PC-9 (cell line): ENCODE measurements around the gene NME7. TPM values are rescaled to one million over a fixed set of nuclear protein-coding genes. Genes with fewer than 3 reads are reported as not detected.

Experiments used
- BruUV-seq: library from RNA; stranded (reverse); fragments of 400-500 nt; replicated peaks from 2 replicates; lab custom pipeline; 2021; lab: Mats Ljungman, UMichigan
- CTCF ChIA-PET: fragments of 300-600 bp; sonication (Branson Sonifier 250); formaldehyde crosslinking; loops from one replicate; lab custom pipeline; 2022; ENCODE audit warnings: antibody characterized with exemption; lab: Charles Lee
- POLR2A ChIA-PET: fragments of 300-600 bp; sonication (Branson Sonifier 250); formaldehyde crosslinking; loops from one replicate; lab custom pipeline; 2022; ENCODE audit warnings: antibody characterized with exemption; ENCODE audit not compliant: unreplicated experiment; lab: Charles Lee
- DNase-seq, 2 experiments: peaks; one replicate each; pipeline versions ENCODE4 v3.0.0 to v3.0.0-alpha.2; 2015 to 2022; ENCODE audit warnings: mixed read lengths in 1 of 2
- H2AFZ ChIP-seq: fragments of 200-600 bp; sonication (generic); 2 replicates; pipeline ENCODE4 v1.8.1; 2017; ENCODE audit warnings: antibody characterized with exemption
- H3F3A ChIP-seq: fragments of 200-600 bp; sonication (generic); 2 replicates; pipeline ENCODE4 v1.8.1; 2017; ENCODE audit warnings: antibody characterized with exemption, mild to moderate bottlenecking, low read depth; ENCODE audit not compliant: insufficient read depth
- H3K27ac ChIP-seq: fragments of 200-600 bp; sonication (generic); 2 replicates; pipeline ENCODE4 v1.6.1; 2016; ENCODE audit warnings: mixed run types
- H3K27me3 ChIP-seq: fragments of 200-600 bp; sonication (generic); 2 replicates; pipeline ENCODE4 v1.6.1; 2016; ENCODE audit warnings: low read depth, mixed run types; ENCODE audit not compliant: insufficient read depth
- H3K36me3 ChIP-seq: fragments of 200-600 bp; sonication (generic); 2 replicates; pipeline ENCODE4 v1.6.1; 2016; ENCODE audit warnings: low read depth, mixed run types
- H3K4me1 ChIP-seq: fragments of 200-600 bp; sonication (generic); replicated peaks from 2 replicates; pipeline ENCODE4 v1.6.1; 2016; ENCODE audit warnings: mixed run types; ENCODE audit not compliant: insufficient read depth
- H3K4me2 ChIP-seq: fragments of 200-600 bp; sonication (generic); 2 replicates; pipeline ENCODE4 v1.6.1; 2017; ENCODE audit warnings: mixed run types
- H3K4me3 ChIP-seq: fragments of 200-600 bp; sonication (generic); 2 replicates; pipeline ENCODE4 v1.6.1; 2016; ENCODE audit warnings: mixed run types
- H3K79me2 ChIP-seq: fragments of 200-600 bp; sonication (generic); 2 replicates; pipeline ENCODE4 v1.6.1; 2017; ENCODE audit warnings: low read depth, mixed run types
- H3K9me2 ChIP-seq: fragments of 200-600 bp; sonication (generic); 2 replicates; pipeline ENCODE4 v1.8.1; 2017; ENCODE audit warnings: mild to moderate bottlenecking; ENCODE audit not compliant: insufficient read depth
- H3K9me3 ChIP-seq: fragments of 200-600 bp; sonication (generic); 2 replicates; pipeline ENCODE4 v1.8.1; 2016; ENCODE audit warnings: low read depth; ENCODE audit not compliant: insufficient read depth
- H4K20me1 ChIP-seq: fragments of 200-600 bp; sonication (generic); 2 replicates; pipeline ENCODE4 v1.8.1; 2017; ENCODE audit not compliant: insufficient read depth
- CTCF ChIP-seq: fragments of 200-600 bp; sonication (generic); conservative IDR thresholded peaks from 2 replicates; pipeline ENCODE4 v1.6.1; 2017; ENCODE audit warnings: mixed run types, antibody characterized with exemption, mild to moderate bottlenecking, moderate library complexity
- EZH2 ChIP-seq: fragments of 200-600 bp; sonication (generic); IDR thresholded peaks from 2 replicates; pipeline ENCODE4 v1.8.0; 2017; ENCODE audit warnings: antibody characterized with exemption, low read depth
- intact Hi-C: fragments of 100-400 bp; cut with micrococcal nuclease; formaldehyde crosslinking; loops from one replicate; pipeline ENCODE4 v1.10.0; 2022; ENCODE audit not compliant: unreplicated experiment
- total RNA-seq: library from RNA; stranded (reverse); gene quantifications from 2 replicates; pipeline ENCODE4 v1.2.3, GENCODE V29; 2021

The NME7 gene
- total RNA-seq, 1 experiment from 2014 or later = 21.4 TPM

DNA sequence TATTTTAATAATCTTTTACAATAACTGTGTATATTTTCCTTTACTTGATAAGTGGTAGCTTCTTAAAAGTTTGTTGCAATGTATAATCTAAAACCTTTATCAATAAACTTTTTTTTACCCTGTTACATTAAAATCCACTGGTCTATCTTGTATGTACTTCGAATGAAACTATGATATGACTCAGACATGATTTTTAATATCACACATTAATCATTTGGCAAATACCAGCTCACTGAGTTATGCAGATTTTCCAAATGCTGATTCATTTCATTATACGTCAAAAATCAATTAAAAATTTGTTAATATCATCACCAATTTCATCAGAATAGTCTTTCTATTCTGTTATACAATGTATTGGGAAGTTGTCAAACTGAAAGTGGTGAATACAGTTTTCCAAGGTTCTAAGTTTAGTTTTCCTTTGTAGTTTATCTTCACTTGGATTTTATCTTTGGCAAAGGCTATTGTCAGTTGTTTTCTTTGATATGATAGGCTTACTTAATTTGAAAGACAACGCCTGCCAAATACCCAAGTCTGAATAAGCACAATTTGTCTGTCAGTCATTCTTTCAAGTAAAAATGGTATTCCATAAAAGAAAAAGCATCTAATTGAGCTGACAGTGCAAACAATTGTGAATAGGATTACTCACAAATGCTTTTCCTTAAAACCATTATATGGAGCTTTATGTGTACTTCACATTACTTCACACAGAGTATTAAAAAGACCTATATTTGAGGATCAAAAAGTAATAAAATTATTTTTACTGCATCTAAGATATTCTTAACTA is 127.0 kb downstream of the NME7 start:
- no peaks in the 10 kb centered on the region for H3K36me3 ChIP-seq
- H3K79me2 ChIP-seq = no peaks in the 10 kb centered on the region
- H3K4me3 ChIP-seq = no peak overlapping the region
- no peak for DNase-seq
- no peaks in the 10 kb centered on the region; the same call in 1 of the 2 replicates for H4K20me1 ChIP-seq
- no TSS peak for BruUV-seq
- H3K9me2 ChIP-seq = 0 out of 2 replicates have a peak, but pooled peaks cover 4% of the 10 kb centered on the region
- H3K4me2 ChIP-seq = no peak overlapping the region
- ChIA-PET CTCF (no interaction called here), POLR2A (no interaction called here)
- TF ChIP-seq EZH2 (no peak), CTCF (no peak)
- no peaks in the 10 kb centered on the region for H3K27me3 ChIP-seq
- no peaks in the 10 kb centered on the region for H3F3A ChIP-seq
- no peak overlapping the region for H3K27ac ChIP-seq
- no peaks in the 10 kb centered on the region for H3K4me1 ChIP-seq
- intact Hi-C loops = no loop called here
- no peaks in the 10 kb centered on the region for H3K9me3 ChIP-seq
- no peak overlapping the region for H2AFZ ChIP-seq

DNA sequence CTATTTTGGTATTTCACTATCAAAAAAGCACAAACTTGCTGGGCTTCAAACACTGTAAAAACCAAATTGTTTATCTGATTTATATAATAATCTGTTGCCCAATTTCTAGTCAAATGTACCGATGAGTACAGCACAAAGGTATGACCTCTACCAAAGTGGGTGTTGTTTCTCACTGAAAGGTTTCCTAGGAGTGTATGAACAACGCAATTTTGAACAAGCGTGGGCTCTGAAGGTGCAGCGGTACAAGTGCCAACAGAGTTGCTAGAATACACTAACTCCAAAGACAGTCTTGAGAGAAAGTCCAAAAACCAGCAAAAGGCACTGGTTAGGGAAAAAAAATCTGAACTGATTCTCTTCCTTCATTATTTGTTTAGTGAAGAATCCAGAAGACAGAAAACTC is 130.7 kb downstream of the NME7 start:
- DNase-seq = no peak
- H3K9me2 ChIP-seq = 0 out of 2 replicates have a peak, but pooled peaks cover 4% of the 10 kb centered on the region

GRCh38 chr1:169236143-169236542 is 131.5 kb downstream of the NME7 start:
- no peak overlapping the region for H2AFZ ChIP-seq
- H3K79me2 ChIP-seq = no peaks in the 10 kb centered on the region
- H3K9me3 ChIP-seq = no peaks in the 10 kb centered on the region
- H3K27ac ChIP-seq = no peak overlapping the region
- intact Hi-C loops = no loop called here
- no peaks in the 10 kb centered on the region for H3F3A ChIP-seq
- no peaks in the 10 kb centered on the region for H3K36me3 ChIP-seq
- no TSS peak for BruUV-seq
- 0 out of 2 replicates have a peak, but pooled peaks cover 4% of the 10 kb centered on the region for H3K9me2 ChIP-seq
- no peak for DNase-seq
- ChIA-PET CTCF (no interaction called here), POLR2A (interaction anchor here (0.7 kb wide), 1 partner anchor 508 kb away, joined by 13 read pairs; no protein-coding TSS in a partner anchor)
- H3K4me3 ChIP-seq = no peak overlapping the region
- no peak overlapping the region for H3K4me2 ChIP-seq
- no peak for TF ChIP-seq EZH2
- TF ChIP-seq CTCF = no peak
- H3K4me1 ChIP-seq = no peaks in the 10 kb centered on the region
- H4K20me1 ChIP-seq = no peaks in the 10 kb centered on the region; the same call in 1 of the 2 replicates
- no peaks in the 10 kb centered on the region for H3K27me3 ChIP-seq

More for the DNA sequence above, 130.7 kb downstream of the NME7 start:
- Histone ChIP-seq H3K27me3 (no peaks in the 10 kb centered on the region), H4K20me1 (no peaks in the 10 kb centered on the region; the same call in 1 of the 2 replicates), H3K27ac (no peak overlapping the region), H3K4me3 (no peak overlapping the region), H3K79me2 (no peaks in the 10 kb centered on the region), H3K9me3 (no peaks in the 10 kb centered on the region), H3K4me1 (no peaks in the 10 kb centered on the region), H3K4me2 (no peak overlapping the region), H3K36me3 (no peaks in the 10 kb centered on the region), H2AFZ (no peak overlapping the region), H3F3A (no peaks in the 10 kb centered on the region)
- intact Hi-C loops = no loop called here
- ChIA-PET CTCF (no interaction called here), POLR2A (interaction anchor here (0.6 kb wide), 1 partner anchor 199 kb away, joined by 4 read pairs; no protein-coding TSS in a partner anchor)
- no peak for TF ChIP-seq CTCF
- BruUV-seq = no TSS peak
